GM21619 (cell line): ENCODE results near the gene MKS1.

ENCODE experiments used
- ATAC-seq: cut with Tn5 transposase; IDR thresholded peaks from one replicate; pipeline ENCODE4 v1.9.1; 2021; ENCODE audit not compliant: unreplicated experiment

MKS1 gene

GRCh38 chr17:58219007-58219788, at the start of gene MKS1:
TSS of gene MKS1 (minus strand) at chr17:58219255. CDS start at chr17:58219230, 25 bp downstream.
- ATAC-seq, result peak; percentile 90

GRCh38 chr17:58268326-58268725, 49.3 kb upstream of the MKS1 start:
- no peak for ATAC-seq

GRCh38 chr17:58267347-58268324, 48.6 kb upstream of the MKS1 start:
- ATAC-seq, result no peak

GRCh38 chr17:58265902-58266875, 47.1 kb upstream of the MKS1 start:
- no peak for ATAC-seq

GRCh38 chr17:58265271-58265670, 46.2 kb upstream of the MKS1 start:
- no peak for ATAC-seq

- ATAC-seq, result no peak
Measured at GRCh38 chr17:58264407-58265103, 45.5 kb upstream of the MKS1 start.

- no peak for ATAC-seq
Measured at GRCh38 chr17:58263773-58264172, 44.7 kb upstream of the MKS1 start.

GRCh38 chr17:58262149-58262548, 43.1 kb upstream of the MKS1 start:
- ATAC-seq, result no peak

- ATAC-seq, result no peak
Measured at GRCh38 chr17:58254803-58255202, 35.7 kb upstream of the MKS1 start.

GRCh38 chr17:58253082-58253481, 34.0 kb upstream of the MKS1 start:
- ATAC-seq, result no peak

- ATAC-seq, result no peak
Measured at GRCh38 chr17:58252141-58252540, 33.1 kb upstream of the MKS1 start.

- no peak for ATAC-seq
Measured at GRCh38 chr17:58250344-58251011, 31.4 kb upstream of the MKS1 start.

GRCh38 chr17:58249270-58250133, 30.4 kb upstream of the MKS1 start:
- no peak for ATAC-seq

GRCh38 chr17:58248955-58249269, 29.9 kb upstream of the MKS1 start:
- ATAC-seq, result no peak

GRCh38 chr17:58247511-58248363, 28.7 kb upstream of the MKS1 start:
- ATAC-seq, result no peak

GRCh38 chr17:58246781-58247180, 27.7 kb upstream of the MKS1 start:
- ATAC-seq, result no peak

GRCh38 chr17:58246104-58246740, 27.2 kb upstream of the MKS1 start:
- ATAC-seq, result no peak
